ENCODE results near the gene FBXO31.

FBXO31 gene

DNA sequence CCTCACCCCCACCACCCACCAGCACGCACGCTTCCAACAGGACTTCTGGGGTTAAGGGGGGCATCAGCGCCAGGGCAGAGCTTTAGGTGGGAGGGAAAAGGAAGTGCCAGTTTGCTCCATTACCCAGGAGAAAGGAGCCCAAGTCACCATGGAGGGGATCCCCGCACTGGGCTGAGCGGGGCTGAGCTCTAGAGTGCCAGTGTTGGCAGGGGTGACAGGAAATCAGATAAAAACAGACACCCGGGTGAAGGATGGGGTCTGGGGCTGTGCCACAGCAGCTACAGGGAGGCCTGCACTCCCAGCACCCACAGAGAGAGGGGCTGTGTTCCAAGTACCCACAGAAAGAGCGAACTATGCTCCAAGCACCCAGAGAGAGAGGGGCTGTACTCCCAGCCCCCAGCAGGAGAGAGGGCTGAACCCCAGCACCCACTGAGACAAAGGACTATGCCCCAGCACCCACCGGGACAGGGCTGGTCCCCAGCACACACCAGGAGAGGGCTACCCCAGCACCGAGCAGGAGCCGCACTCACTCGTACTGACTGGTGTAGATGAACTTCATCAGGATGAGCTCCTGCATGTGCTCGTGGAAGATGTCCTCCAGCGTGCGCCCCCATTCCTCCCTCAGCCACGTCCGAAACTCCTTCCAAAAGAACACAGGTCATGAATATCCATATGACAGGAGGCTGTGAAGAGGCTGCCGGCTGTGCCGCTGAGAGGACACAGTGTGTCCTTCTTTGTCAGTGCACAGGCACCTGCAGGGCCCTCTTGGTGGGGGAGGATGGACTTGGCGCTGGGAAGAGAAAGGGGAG, 47.7 kb downstream of the FBXO31 start:
- H3K79me2 ChIP-seq (ENCODE audit: insufficient read depth, low read length), result peaks cover 10% of the 10 kb centered on the region; the same call in 1 of the 2 replicates
- H3K36me3 ChIP-seq (ENCODE audit: insufficient read depth, low read length), result peaks cover 76% of the 10 kb centered on the region
- no peak overlapping the region for H3K9ac ChIP-seq (ENCODE audit: low read depth, low read length)
- no peak overlapping the region for H3K27ac ChIP-seq (ENCODE audit: low read length)
- H3K4me2 ChIP-seq (ENCODE audit: insufficient read depth, low read length), result no peak overlapping the region
- no peak for DNase-seq
- no peaks in the 10 kb centered on the region for H3K9me3 ChIP-seq (ENCODE audit: insufficient read depth, low read length, severe bottlenecking)
- H2AFZ ChIP-seq (ENCODE audit: low read depth, low read length), result no peak overlapping the region
- H3K4me1 ChIP-seq (ENCODE audit: insufficient read depth, low read length), result peaks cover 4% of the 10 kb centered on the region; the same call in 1 of the 2 replicates
- peaks cover 31% of the 10 kb centered on the region for H4K20me1 ChIP-seq (ENCODE audit: insufficient read depth, low read length)
- H3K27me3 ChIP-seq (ENCODE audit: insufficient read depth, low read length, poor library complexity), result no peaks in the 10 kb centered on the region
- TF ChIP-seq EZH2 (IDR thresholded peaks at IDR 0.05; ENCODE audit: borderline replicate concordance, low read depth, low read length, severe bottlenecking), result no peak
- TF ChIP-seq, protein P1, sequence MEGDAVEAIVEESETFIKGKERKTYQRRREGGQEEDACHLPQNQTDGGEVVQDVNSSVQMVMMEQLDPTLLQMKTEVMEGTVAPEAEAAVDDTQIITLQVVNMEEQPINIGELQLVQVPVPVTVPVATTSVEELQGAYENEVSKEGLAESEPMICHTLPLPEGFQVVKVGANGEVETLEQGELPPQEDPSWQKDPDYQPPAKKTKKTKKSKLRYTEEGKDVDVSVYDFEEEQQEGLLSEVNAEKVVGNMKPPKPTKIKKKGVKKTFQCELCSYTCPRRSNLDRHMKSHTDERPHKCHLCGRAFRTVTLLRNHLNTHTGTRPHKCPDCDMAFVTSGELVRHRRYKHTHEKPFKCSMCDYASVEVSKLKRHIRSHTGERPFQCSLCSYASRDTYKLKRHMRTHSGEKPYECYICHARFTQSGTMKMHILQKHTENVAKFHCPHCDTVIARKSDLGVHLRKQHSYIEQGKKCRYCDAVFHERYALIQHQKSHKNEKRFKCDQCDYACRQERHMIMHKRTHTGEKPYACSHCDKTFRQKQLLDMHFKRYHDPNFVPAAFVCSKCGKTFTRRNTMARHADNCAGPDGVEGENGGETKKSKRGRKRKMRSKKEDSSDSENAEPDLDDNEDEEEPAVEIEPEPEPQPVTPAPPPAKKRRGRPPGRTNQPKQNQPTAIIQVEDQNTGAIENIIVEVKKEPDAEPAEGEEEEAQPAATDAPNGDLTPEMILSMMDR (IDR thresholded peaks at IDR 0.05; ENCODE audit: borderline replicate concordance, extremely low read depth, low read length, poor library complexity, severe bottlenecking), result no peak
- H3K4me3 ChIP-seq (ENCODE audit: low read depth in 1 of 2, low read length in 2 of 2), result no peak overlapping the region
- no peak for ATAC-seq (ENCODE audit: insufficient read depth, low read depth)

DNA sequence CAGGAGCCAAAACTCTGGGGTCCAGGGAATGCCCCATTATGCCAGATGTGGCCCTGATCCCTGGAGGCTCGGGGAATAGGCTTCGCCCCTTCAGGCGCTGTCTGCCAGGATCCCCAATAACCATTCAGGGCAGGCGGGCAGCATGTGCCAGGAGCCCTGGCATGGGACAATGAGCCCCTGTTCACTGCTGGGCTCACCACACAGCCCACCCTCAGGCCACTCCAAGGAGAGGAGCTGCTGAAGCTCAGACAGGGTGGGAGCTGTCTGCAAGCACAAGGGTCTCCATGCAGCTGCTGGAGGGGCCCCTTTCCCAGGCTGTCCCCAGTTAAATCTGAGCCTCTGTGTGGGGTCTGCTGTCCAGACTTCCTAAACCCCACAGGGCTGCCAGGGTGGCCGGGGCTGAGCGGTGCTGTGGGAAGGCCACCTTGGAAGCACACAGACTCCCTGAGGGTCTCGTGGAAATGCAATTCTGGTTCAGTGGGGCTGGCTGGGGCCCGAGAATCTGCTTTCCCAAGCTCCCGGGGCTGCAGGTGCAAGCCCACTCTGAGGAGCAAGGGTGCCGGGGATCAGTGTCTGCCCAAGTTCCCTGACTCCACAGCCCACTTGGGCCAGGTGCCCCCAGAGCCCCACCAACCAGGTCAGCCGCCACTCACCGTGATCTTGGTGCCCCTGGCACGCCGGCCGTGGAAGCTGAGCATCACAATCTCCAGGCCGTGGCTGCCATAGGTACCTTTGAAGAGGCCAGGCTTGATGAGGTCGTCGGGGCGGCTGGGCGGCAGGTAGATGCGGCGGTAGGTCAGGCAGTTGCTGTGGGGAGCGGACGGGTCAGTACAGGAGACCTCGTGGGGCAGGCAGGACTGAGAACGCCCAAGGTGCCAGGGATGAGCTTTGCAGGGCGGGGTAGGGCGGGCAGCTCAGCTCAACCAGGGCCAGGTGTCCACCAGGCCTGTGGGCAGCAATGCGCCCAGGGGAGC, 48.6 kb downstream of the FBXO31 start:
- Histone ChIP-seq H3K9me3 (ENCODE audit: insufficient read depth, low read length, severe bottlenecking) (no peaks in the 10 kb centered on the region), H3K9ac (ENCODE audit: low read depth, low read length) (no peak overlapping the region), H3K27me3 (ENCODE audit: insufficient read depth, low read length, poor library complexity) (no peaks in the 10 kb centered on the region), H3K36me3 (ENCODE audit: insufficient read depth, low read length) (peaks cover 80% of the 10 kb centered on the region), H3K27ac (ENCODE audit: low read length) (no peak overlapping the region; the same call in 1 of the 2 replicates), H4K20me1 (ENCODE audit: insufficient read depth, low read length) (peaks cover 29% of the 10 kb centered on the region), H3K4me3 (ENCODE audit: low read depth in 1 of 2, low read length in 2 of 2) (no peak overlapping the region), H2AFZ (ENCODE audit: low read depth, low read length) (no peak overlapping the region), H3K4me1 (ENCODE audit: insufficient read depth, low read length) (peaks cover 4% of the 10 kb centered on the region; the same call in 1 of the 2 replicates), H3K4me2 (ENCODE audit: insufficient read depth, low read length) (no peak overlapping the region), H3K79me2 (ENCODE audit: insufficient read depth, low read length) (peaks cover 10% of the 10 kb centered on the region; the same call in 1 of the 2 replicates)
- TF ChIP-seq EZH2 (IDR thresholded peaks at IDR 0.05; ENCODE audit: borderline replicate concordance, low read depth, low read length, severe bottlenecking), result no peak
- TF ChIP-seq, protein P1 (IDR thresholded peaks at IDR 0.05; ENCODE audit: borderline replicate concordance, extremely low read depth, low read length, poor library complexity, severe bottlenecking), result no peak
- DNase-seq (no peak), ATAC-seq (ENCODE audit: insufficient read depth, low read depth) (no peak)

DNA sequence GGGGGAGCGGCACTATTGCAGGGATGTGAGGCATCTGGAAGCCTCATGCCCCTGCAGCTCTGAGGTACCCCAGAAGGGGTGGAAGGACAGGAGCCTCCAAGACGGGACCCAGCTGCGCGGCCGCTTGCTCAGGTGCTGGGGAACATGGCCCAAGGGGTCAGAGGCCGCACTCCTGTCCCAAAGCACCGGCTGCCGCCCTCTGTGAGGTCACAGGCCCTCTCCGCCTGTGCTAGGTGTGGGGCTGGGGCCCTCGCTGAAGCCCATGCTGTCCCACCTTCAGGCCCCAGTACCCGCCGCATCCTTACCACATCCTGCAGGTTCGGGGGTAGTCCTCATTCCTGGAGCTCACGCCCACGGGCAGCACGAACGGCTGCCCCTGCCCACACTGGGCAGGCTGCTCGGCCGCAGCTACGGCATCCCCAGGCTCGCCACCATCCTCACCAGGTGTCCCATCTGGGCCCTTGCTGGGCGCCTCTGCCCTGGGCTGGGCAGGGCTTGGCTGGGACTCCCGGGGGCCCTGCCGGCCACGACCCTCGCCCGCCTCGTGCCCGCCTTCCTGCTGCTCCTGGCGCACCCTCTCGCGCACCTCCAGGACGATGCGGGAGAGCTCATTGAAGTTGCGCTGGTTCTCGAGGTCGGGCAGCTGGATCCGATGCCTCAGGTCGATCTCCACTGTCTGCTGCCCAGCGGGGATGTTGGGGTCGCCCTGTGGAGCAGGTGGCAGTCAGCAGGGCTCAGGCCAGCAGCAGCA, 49.8 kb downstream of the FBXO31 start:
- Histone ChIP-seq H2AFZ (ENCODE audit: low read depth, low read length) (no peak overlapping the region), H3K27me3 (ENCODE audit: insufficient read depth, low read length, poor library complexity) (no peaks in the 10 kb centered on the region), H4K20me1 (ENCODE audit: insufficient read depth, low read length) (peaks cover 25% of the 10 kb centered on the region), H3K4me2 (ENCODE audit: insufficient read depth, low read length) (no peak overlapping the region), H3K9me3 (ENCODE audit: insufficient read depth, low read length, severe bottlenecking) (no peaks in the 10 kb centered on the region), H3K36me3 (ENCODE audit: insufficient read depth, low read length) (peaks cover 81% of the 10 kb centered on the region), H3K4me3 (ENCODE audit: low read depth in 1 of 2, low read length in 2 of 2) (no peak overlapping the region), H3K9ac (ENCODE audit: low read depth, low read length) (no peak overlapping the region), H3K4me1 (ENCODE audit: insufficient read depth, low read length) (peaks cover 4% of the 10 kb centered on the region; the same call in 1 of the 2 replicates), H3K79me2 (ENCODE audit: insufficient read depth, low read length) (peaks cover 10% of the 10 kb centered on the region; the same call in 1 of the 2 replicates), H3K27ac (ENCODE audit: low read length) (no peak overlapping the region)
- DNase-seq (no peak), ATAC-seq (ENCODE audit: insufficient read depth, low read depth) (no peak)
- TF ChIP-seq EZH2 (IDR thresholded peaks at IDR 0.05; ENCODE audit: borderline replicate concordance, low read depth, low read length, severe bottlenecking), result no peak
- TF ChIP-seq, protein P1 (IDR thresholded peaks at IDR 0.05; ENCODE audit: borderline replicate concordance, extremely low read depth, low read length, poor library complexity, severe bottlenecking), result no peak
